ENCODE data around the gene KLHL41. TPM values are rescaled to one million over a fixed set of nuclear protein-coding genes. Genes with fewer than 3 reads are reported as not detected.
"Not testable (repeated sequence)": the region's sequence is repeated elsewhere in the genome, so short reads cannot be mapped to it uniquely, and the experiment has no call there.

Gene KLHL41
- total RNA-seq, 1 experiment from 2014 or later: 1.3 TPM

DNA sequence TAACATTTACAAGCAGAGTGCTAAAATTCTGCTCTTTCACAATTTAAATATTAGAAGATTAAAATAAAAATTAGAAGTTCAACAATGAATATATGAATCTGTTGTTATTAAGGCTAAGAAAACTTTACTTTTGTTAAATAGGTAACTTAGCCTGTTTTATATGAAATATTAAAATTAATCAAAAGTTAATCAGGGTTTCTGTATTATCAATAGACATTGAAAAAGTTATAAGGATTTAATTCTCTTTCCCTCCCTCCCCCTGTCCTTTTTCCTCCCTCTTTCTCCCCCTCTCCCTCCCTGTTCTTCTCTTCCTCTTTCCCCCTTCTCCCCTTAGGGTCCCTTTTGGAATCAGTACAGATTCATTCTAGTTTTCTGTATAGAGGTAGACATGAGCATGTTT is 18.1 kb upstream of the KLHL41 start:
- DNase-seq: no peak
- Histone ChIP-seq H3K4me3 (no peak overlapping the region), H3K27me3 (no peaks in the 10 kb centered on the region), H3K36me3 (no peaks in the 10 kb centered on the region), H3K9me3 (no peaks in the 10 kb centered on the region)

- no peak overlapping the region for H3K4me3 ChIP-seq
- no peaks in the 10 kb centered on the region for H3K36me3 ChIP-seq
- no peaks in the 10 kb centered on the region for H3K9me3 ChIP-seq
- no peak for DNase-seq
- H3K27me3 ChIP-seq: no peaks in the 10 kb centered on the region
Measured at GRCh38 chr2:169493360-169493759, 16.1 kb upstream of the KLHL41 start.

DNA sequence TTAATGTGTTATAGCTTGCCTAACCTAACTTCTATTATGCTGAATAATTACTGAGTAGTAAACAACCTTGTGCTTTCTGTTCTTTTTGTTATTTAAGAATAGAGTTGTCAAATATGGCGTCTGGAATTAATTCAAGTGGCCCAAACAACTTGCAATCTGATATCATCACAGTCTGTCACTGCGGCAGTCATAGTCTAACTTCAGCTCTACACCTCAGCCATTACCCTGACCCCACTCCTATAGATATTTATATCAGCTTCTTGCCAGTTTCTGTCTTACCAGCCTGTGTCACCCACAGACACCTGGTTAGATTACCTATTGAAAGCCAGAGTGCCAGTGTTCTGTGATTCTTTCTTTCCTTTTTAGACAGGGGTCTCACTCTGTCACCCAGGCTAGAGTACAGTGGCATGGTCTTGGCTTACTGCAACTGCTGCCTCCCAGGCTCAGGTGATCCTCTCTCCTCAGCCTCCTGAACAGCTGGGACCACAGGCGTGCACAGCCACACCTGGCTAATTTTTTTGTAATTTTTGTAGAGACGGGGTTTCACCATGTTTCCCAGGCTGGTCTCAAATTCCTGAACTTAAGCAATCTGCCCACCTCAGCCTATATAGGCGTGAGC is 14.1 kb upstream of the KLHL41 start:
- H3K27me3 ChIP-seq: no peaks in the 10 kb centered on the region
- H3K36me3 ChIP-seq: peaks cover 3% of the 10 kb centered on the region; the same call in 1 of the 2 replicates
- no peak for DNase-seq
- no peak overlapping the region for H3K4me3 ChIP-seq
- no peaks in the 10 kb centered on the region for H3K9me3 ChIP-seq

- DNase-seq: no peak
- H3K9me3 ChIP-seq: no peaks in the 10 kb centered on the region
- no peaks in the 10 kb centered on the region for H3K27me3 ChIP-seq
- H3K4me3 ChIP-seq: no peak overlapping the region
- no peaks in the 10 kb centered on the region; the same call in 1 of the 2 replicates for H3K36me3 ChIP-seq
Measured at GRCh38 chr2:169504651-169505050, 4.9 kb upstream of the KLHL41 start.

- DNase-seq: no peak
- Histone ChIP-seq H3K36me3 (no peaks in the 10 kb centered on the region; the same call in 1 of the 2 replicates), H3K27me3 (no peaks in the 10 kb centered on the region), H3K9me3 (no peaks in the 10 kb centered on the region), H3K4me3 (no peak overlapping the region)
Measured at GRCh38 chr2:169507698-169508097, 1.8 kb upstream of the KLHL41 start.

DNA sequence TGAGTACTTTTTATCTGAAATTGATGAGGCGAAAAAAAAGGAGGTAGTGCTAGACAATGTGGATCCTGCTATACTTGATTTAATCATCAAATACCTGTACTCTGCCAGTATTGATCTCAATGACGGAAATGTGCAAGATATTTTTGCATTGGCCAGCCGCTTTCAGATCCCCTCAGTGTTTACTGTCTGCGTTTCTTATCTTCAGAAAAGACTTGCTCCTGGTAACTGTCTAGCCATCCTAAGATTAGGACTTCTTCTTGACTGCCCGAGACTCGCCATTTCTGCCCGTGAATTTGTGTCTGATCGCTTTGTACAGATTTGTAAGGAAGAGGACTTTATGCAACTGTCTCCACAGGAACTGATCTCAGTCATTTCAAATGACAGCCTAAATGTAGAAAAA is 453 bp downstream of the KLHL41 start:
- Histone ChIP-seq H3K4me3 (no peak overlapping the region), H3K27me3 (no peaks in the 10 kb centered on the region), H3K9me3 (no peaks in the 10 kb centered on the region), H3K36me3 (no peaks in the 10 kb centered on the region; the same call in 1 of the 2 replicates)
- no peak for DNase-seq

DNA sequence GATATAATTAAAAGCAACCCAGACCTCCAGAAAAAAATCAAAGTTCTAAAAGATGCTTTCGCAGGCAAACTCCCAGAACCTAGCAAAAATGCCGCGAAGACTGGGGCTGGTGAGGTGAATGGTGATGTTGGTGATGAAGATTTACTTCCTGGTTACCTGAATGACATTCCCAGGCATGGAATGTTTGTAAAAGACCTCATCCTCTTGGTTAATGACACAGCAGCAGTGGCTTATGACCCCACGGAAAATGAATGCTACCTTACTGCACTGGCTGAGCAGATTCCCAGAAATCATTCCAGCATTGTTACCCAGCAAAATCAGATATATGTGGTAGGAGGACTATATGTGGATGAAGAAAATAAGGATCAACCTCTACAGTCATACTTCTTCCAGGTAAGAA is 994 bp downstream of the KLHL41 start:
- Histone ChIP-seq H3K9me3 (no peaks in the 10 kb centered on the region), H3K36me3 (no peaks in the 10 kb centered on the region; the same call in 1 of the 2 replicates), H3K27me3 (no peaks in the 10 kb centered on the region), H3K4me3 (no peak overlapping the region)
- DNase-seq: no peak

- Histone ChIP-seq H3K4me3 (no peak overlapping the region), H3K36me3 (no peaks in the 10 kb centered on the region; the same call in 1 of the 2 replicates), H3K27me3 (no peaks in the 10 kb centered on the region), H3K9me3 (no peaks in the 10 kb centered on the region)
- DNase-seq: no peak
Measured at GRCh38 chr2:169511818-169512217, 2.3 kb downstream of the KLHL41 start.

DNA sequence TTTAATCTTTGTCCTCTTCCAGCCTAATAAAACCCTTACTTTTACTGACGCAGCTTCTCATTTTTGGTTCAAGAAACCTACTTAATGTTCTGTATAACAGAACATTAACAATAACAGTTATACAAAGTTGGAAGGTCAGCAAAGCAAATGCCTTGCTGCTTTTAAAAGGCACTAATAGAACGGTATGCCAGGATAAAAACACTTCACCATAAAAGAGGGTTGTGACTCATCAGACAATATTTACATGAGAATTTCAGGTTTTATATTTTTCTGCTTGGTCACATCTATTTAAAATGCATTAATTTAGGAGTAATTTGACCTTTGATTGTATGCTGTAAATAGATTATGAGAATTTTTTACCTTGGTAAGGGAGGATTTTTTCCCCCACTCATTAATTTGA is 3.0 kb downstream of the KLHL41 start:
- Histone ChIP-seq H3K27me3 (no peaks in the 10 kb centered on the region), H3K36me3 (no peaks in the 10 kb centered on the region; the same call in 1 of the 2 replicates), H3K9me3 (no peaks in the 10 kb centered on the region), H3K4me3 (no peak overlapping the region)
- no peak for DNase-seq

- DNase-seq: no peak
Measured at GRCh38 chr2:169513094-169513493, 3.6 kb downstream of the KLHL41 start.

GRCh38 chr2:169513926-169514325 is 4.4 kb downstream of the KLHL41 start:
- Histone ChIP-seq H3K27me3 (no peaks in the 10 kb centered on the region), H3K4me3 (no peak overlapping the region), H3K36me3 (no peaks in the 10 kb centered on the region; the same call in 1 of the 2 replicates), H3K9me3 (no peaks in the 10 kb centered on the region)
- DNase-seq: no peak

More at GRCh38 chr2:169513094-169513493, 3.6 kb downstream of the KLHL41 start:
- Histone ChIP-seq H3K36me3 (no peaks in the 10 kb centered on the region; the same call in 1 of the 2 replicates), H3K27me3 (no peaks in the 10 kb centered on the region), H3K9me3 (no peaks in the 10 kb centered on the region), H3K4me3 (no peak overlapping the region)

DNA sequence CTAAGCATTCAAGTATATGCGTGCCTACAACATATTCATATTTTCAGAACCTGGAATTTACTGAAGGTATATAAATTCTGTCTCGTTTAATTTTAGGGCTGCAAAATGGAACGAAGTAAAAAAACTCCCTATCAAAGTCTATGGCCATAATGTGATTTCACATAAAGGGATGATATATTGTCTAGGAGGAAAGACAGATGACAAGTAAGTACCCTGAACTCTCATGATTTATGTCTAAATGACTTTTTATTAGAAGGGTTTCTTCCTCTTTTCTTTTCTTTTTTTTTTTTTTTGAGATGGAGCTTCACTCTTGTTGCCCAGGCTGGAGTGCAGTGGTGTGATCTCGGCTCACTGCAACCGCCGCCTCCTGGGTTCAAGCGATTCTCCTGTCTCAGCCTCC is 5.3 kb downstream of the KLHL41 start:
- H3K27me3 ChIP-seq, H3K4me3 ChIP-seq, H3K36me3 ChIP-seq, H3K9me3 ChIP-seq, DNase-seq: not testable (repeated sequence)

DNA sequence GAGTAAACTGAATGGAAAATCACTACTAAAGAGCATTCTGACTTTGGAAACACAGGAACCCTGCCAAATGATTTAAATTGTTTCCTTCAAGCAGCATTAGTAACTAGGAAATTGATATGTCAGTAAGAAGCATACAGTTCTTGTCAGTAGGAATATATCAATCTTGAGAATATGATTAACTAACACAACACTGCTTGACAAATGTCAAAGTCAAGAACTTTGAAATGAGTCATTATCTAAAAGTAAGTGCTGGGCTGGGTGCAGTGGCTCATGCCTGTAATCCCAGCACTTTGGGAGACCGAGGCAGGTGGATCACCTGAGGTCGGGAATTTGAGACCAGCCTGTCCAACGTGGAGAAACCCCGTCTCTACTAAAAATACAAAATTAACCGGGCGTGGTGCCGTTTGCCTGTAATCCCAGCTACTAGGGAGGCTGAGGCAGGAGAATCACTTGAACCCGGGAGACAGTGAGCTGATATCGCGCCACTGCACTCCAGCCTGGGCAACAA is 7.0 kb downstream of the KLHL41 start:
- H3K36me3 ChIP-seq, DNase-seq, H3K4me3 ChIP-seq, H3K9me3 ChIP-seq, H3K27me3 ChIP-seq: not testable (repeated sequence)

DNA sequence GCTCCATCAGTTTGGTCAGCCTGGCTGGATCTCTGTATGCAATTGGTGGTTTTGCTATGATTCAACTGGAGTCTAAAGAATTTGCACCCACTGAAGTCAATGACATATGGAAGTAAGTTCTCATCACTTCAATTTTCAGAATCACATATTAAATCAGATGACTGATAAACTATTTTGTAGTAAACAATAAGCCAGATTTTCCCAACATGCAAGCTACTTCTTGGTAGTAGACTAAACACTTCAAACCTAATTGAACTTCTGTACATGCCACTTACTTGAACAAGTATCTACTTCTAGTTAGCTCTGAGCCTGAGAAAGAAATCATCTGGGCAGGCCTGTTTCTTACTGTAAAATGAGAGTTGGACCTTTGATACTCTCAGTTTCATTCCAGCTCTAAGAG is 11.4 kb downstream of the KLHL41 start:
- H3K4me3 ChIP-seq: no peak overlapping the region
- H3K27me3 ChIP-seq: no peaks in the 10 kb centered on the region
- no peak for DNase-seq
- H3K36me3 ChIP-seq: peaks cover 3% of the 10 kb centered on the region
- no peaks in the 10 kb centered on the region for H3K9me3 ChIP-seq

DNA sequence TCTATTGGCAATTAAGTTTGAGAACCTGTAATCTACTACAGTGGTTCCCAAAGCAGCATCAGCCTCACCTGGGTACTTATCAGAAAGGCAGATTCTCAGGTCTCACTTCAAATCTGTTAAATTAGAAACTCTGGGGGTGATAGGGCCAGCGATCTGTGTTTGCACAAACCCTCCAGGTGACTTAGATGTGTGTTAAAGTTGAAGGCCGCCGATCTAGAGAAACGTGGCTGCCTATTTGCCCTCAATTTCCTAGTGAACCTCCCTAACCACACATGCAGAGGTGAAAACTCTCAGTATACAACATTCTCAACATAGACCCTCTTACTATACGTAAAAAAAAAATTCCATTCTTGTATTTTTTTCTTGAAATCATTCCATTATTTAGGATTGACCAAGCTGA is 14.2 kb downstream of the KLHL41 start:
- no peak for DNase-seq
- no peak overlapping the region for H3K4me3 ChIP-seq
- no peaks in the 10 kb centered on the region for H3K27me3 ChIP-seq
- no peaks in the 10 kb centered on the region for H3K9me3 ChIP-seq
- H3K36me3 ChIP-seq: peaks cover 12% of the 10 kb centered on the region

- Histone ChIP-seq H3K36me3 (peaks cover 20% of the 10 kb centered on the region), H3K9me3 (no peaks in the 10 kb centered on the region), H3K4me3 (no peak overlapping the region), H3K27me3 (no peaks in the 10 kb centered on the region)
- no peak for DNase-seq
Measured at GRCh38 chr2:169525434-169525833, 15.9 kb downstream of the KLHL41 start.

DNA sequence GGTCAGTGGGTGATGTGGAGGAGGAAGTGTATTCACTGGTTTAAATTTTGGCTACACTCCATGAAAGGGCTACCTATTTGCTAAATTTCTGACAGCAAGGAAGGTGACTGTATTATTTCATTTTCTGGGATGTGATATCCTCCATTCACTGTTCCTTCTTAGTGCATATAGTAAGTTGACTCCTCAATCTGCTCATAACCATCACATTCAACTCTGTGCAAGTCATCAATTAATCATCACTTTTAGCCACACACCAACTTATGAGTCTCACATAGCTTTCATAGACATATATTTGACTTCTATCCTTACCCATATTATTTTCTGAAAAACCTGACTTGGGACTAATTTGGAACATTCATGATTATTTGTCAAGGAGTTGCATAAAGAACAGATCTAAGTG is 16.9 kb downstream of the KLHL41 start:
- Histone ChIP-seq H3K36me3 (peaks cover 21% of the 10 kb centered on the region), H3K4me3 (no peak overlapping the region), H3K27me3 (no peaks in the 10 kb centered on the region), H3K9me3 (no peaks in the 10 kb centered on the region)
- no peak for DNase-seq

- no peak overlapping the region for H3K4me3 ChIP-seq
- no peaks in the 10 kb centered on the region for H3K27me3 ChIP-seq
- H3K36me3 ChIP-seq: peaks cover 21% of the 10 kb centered on the region
- DNase-seq: peak; percentile 44
- no peaks in the 10 kb centered on the region for H3K9me3 ChIP-seq
Measured at GRCh38 chr2:169528271-169528701, 18.8 kb downstream of the KLHL41 start.

Data from MG63 (cell line).